ENCODE measurements around the gene LRRTM1. TPM values are rescaled to one million over a fixed set of nuclear protein-coding genes. Genes with fewer than 3 reads are reported as not detected.

Gene LRRTM1
- total RNA-seq: not detected in 2 replicates

- DNase-seq (ENCODE audit: low read depth): no peak
These were observed at the start of gene LRRTM1 for GRCh38 chr2:80303909-80304837. Gene LRRTM1 (minus strand): TSS chr2:80304752. CDS start chr2:80303819, 933 bp downstream.

GRCh38 chr2:80351231-80351630 is 46.7 kb upstream of the LRRTM1 start:
- DNase-seq (ENCODE audit: low read depth): peak; percentile 64

- DNase-seq (ENCODE audit: low read depth): no peak
These were observed 44.4 kb upstream of the LRRTM1 start for GRCh38 chr2:80348953-80349352.

- no peak for DNase-seq (ENCODE audit: low read depth)
These were observed 43.5 kb upstream of the LRRTM1 start for GRCh38 chr2:80348078-80348477.

- DNase-seq (ENCODE audit: low read depth): no peak
These were observed 35.5 kb upstream of the LRRTM1 start for GRCh38 chr2:80340022-80340421.

GRCh38 chr2:80338794-80339193 is 34.2 kb upstream of the LRRTM1 start:
- DNase-seq (ENCODE audit: low read depth): no peak

GRCh38 chr2:80335411-80335810 is 30.9 kb upstream of the LRRTM1 start:
- no peak for DNase-seq (ENCODE audit: low read depth)

GRCh38 chr2:80333886-80334285 is 29.3 kb upstream of the LRRTM1 start:
- DNase-seq (ENCODE audit: low read depth): no peak

GRCh38 chr2:80330527-80331450 is 26.2 kb upstream of the LRRTM1 start:
- peak; percentile 8 for DNase-seq (ENCODE audit: low read depth)

GRCh38 chr2:80329491-80329890 is 24.9 kb upstream of the LRRTM1 start:
- no peak for DNase-seq (ENCODE audit: low read depth)

GRCh38 chr2:80328159-80328571 is 23.6 kb upstream of the LRRTM1 start:
- no peak for DNase-seq (ENCODE audit: low read depth)

GRCh38 chr2:80326861-80327260 is 22.3 kb upstream of the LRRTM1 start:
- peak; percentile 29 for DNase-seq (ENCODE audit: low read depth)

GRCh38 chr2:80326214-80326613 is 21.7 kb upstream of the LRRTM1 start:
- peak; percentile 64 for DNase-seq (ENCODE audit: low read depth)

GRCh38 chr2:80324525-80324924 is 20.0 kb upstream of the LRRTM1 start:
- no peak for DNase-seq (ENCODE audit: low read depth)

- no peak for DNase-seq (ENCODE audit: low read depth)
These were observed 19.1 kb upstream of the LRRTM1 start for GRCh38 chr2:80323610-80324009.

- DNase-seq (ENCODE audit: low read depth): no peak
These were observed 18.4 kb upstream of the LRRTM1 start for GRCh38 chr2:80322958-80323357.

- no peak for DNase-seq (ENCODE audit: low read depth)
These were observed 17.9 kb upstream of the LRRTM1 start for GRCh38 chr2:80322311-80322920.

- DNase-seq (ENCODE audit: low read depth): no peak
These were observed 7.8 kb upstream of the LRRTM1 start for GRCh38 chr2:80312282-80312839.

- DNase-seq (ENCODE audit: low read depth): peak; percentile 31
These were observed 6.8 kb upstream of the LRRTM1 start for GRCh38 chr2:80311304-80311703.

- no peak for DNase-seq (ENCODE audit: low read depth)
These were observed 1.3 kb downstream of the LRRTM1 start for GRCh38 chr2:80303006-80303908.

Data from renal cortical epithelial cell (primary cell).